Mesenchymal stem cell (in vitro differentiated cells and primary cell): ENCODE measurements around the gene CISTR.

Experiments used
- DNase-seq: peaks from one replicate; pipeline ENCODE4 v3.0.0-alpha.2; 2013
- H2AFZ ChIP-seq: one replicate; pipeline ENCODE4 v1.6.1; 2013; ENCODE audit warnings: low read depth, mild to moderate bottlenecking, control low read depth, inconsistent platforms, low read length, moderate library complexity
- H2AK5ac ChIP-seq: 2 replicates; pipeline ENCODE4 v1.6.1; 2013; ENCODE audit warnings: low read length, moderate library complexity, mild to moderate bottlenecking, inconsistent platforms; ENCODE audit not compliant: severe bottlenecking
- H2BK120ac ChIP-seq: one replicate; pipeline ENCODE4 v1.6.1; 2013; ENCODE audit warnings: low read depth, mild to moderate bottlenecking, inconsistent platforms, low read length, moderate library complexity
- H2BK12ac ChIP-seq, 2 experiments: one replicate each; pipeline ENCODE4 v1.6.1; 2013; ENCODE audit warnings: inconsistent platforms in 2 of 2, low read length in 2 of 2, mild to moderate bottlenecking in 2 of 2, moderate library complexity in 2 of 2, control low read depth in 1 of 2
- H2BK15ac ChIP-seq: one replicate; pipeline ENCODE4 v1.6.1; 2013; ENCODE audit warnings: mild to moderate bottlenecking, low read depth, inconsistent platforms; ENCODE audit not compliant: poor library complexity, severe bottlenecking
- H2BK5ac ChIP-seq: 2 replicates; pipeline ENCODE4 v1.6.1; 2013; ENCODE audit warnings: low read depth, mild to moderate bottlenecking, low read length, control low read depth, inconsistent platforms; ENCODE audit not compliant: poor library complexity, severe bottlenecking
- H3K14ac ChIP-seq, 2 experiments: one replicate each; pipeline ENCODE4 v1.6.1; 2013; ENCODE audit warnings: inconsistent platforms in 2 of 2, low read length in 2 of 2, control low read depth in 1 of 2, mild to moderate bottlenecking in 1 of 2, moderate library complexity in 1 of 2
- H3K18ac ChIP-seq, 2 experiments: one replicate each; pipeline ENCODE4 v1.6.1; 2013; ENCODE audit warnings: inconsistent platforms in 2 of 2, low read length in 2 of 2, control low read depth in 1 of 2, low read depth in 1 of 2, mild to moderate bottlenecking in 1 of 2
- H3K23ac ChIP-seq, 2 experiments: one replicate each; pipeline ENCODE4 v1.6.1; 2013; ENCODE audit warnings: inconsistent platforms in 2 of 2, low read length in 2 of 2, mild to moderate bottlenecking in 2 of 2, moderate library complexity in 2 of 2, control low read depth in 1 of 2
- H3K27ac ChIP-seq: 2 replicates; pipeline ENCODE4 v1.5.1; 2013; ENCODE audit warnings: mild to moderate bottlenecking, moderate library complexity, low read length, control low read depth, inconsistent platforms; ENCODE audit not compliant: poor library complexity, severe bottlenecking
- H3K27me3 ChIP-seq, 2 experiments: 2 replicates each; pipeline versions ENCODE4 v1.6.1 to v1.7.0; 2013; ENCODE audit warnings: low read length in 2 of 2, mild to moderate bottlenecking in 2 of 2, moderate library complexity in 2 of 2, control low read depth in 1 of 2, inconsistent platforms in 1 of 2; ENCODE audit not compliant: control insufficient read depth in 1 of 2, insufficient read depth in 1 of 2
- H3K36me3 ChIP-seq, 2 experiments: 2 replicates each; pipeline versions ENCODE4 v1.6.1 to v1.7.0; 2013; ENCODE audit warnings: low read length in 2 of 2, control low read depth in 1 of 2, inconsistent platforms in 1 of 2, low read depth in 1 of 2, mild to moderate bottlenecking in 1 of 2; ENCODE audit not compliant: insufficient read depth in 2 of 2, control insufficient read depth in 1 of 2
- H3K4ac ChIP-seq, 2 experiments: one replicate each; pipeline ENCODE4 v1.6.1; 2013; ENCODE audit warnings: inconsistent platforms in 2 of 2, low read length in 2 of 2, mild to moderate bottlenecking in 2 of 2, moderate library complexity in 2 of 2, control low read depth in 1 of 2, low read depth in 1 of 2
- H3K4me1 ChIP-seq: 2 replicates; pipeline ENCODE4 v1.6.1; 2013; ENCODE audit warnings: low read depth, low read length, control low read depth; ENCODE audit not compliant: control insufficient read depth, insufficient read depth
- H3K4me2 ChIP-seq: 2 replicates; pipeline ENCODE4 v1.6.1; 2013; ENCODE audit warnings: low read length, mild to moderate bottlenecking, inconsistent platforms; ENCODE audit not compliant: poor library complexity, severe bottlenecking
- H3K4me3 ChIP-seq, 2 experiments: 2 replicates each; pipeline versions ENCODE4 v1.5.1 to v1.7.0; 2013; ENCODE audit warnings: low read length in 2 of 2, mild to moderate bottlenecking in 2 of 2, control low read depth in 1 of 2, low read depth in 1 of 2; ENCODE audit not compliant: insufficient read depth in 1 of 2
- H3K79me1 ChIP-seq: replicated peaks from 2 replicates; pipeline ENCODE4 v1.6.1; 2013; ENCODE audit warnings: mild to moderate bottlenecking, control low read depth, low read length, inconsistent platforms; ENCODE audit not compliant: poor library complexity, severe bottlenecking
- H3K9ac ChIP-seq: 2 replicates; pipeline ENCODE4 v1.7.0; 2013; ENCODE audit warnings: mild to moderate bottlenecking, low read length, moderate library complexity
- H3K9me3 ChIP-seq: 2 replicates; pipeline ENCODE4 v1.7.0; 2013; ENCODE audit warnings: mild to moderate bottlenecking, low read length; ENCODE audit not compliant: control insufficient read depth
- H4K8ac ChIP-seq: one replicate; pipeline ENCODE4 v1.6.1; 2013; ENCODE audit warnings: inconsistent platforms, mild to moderate bottlenecking, low read length, moderate library complexity
- H4K91ac ChIP-seq: one replicate; pipeline ENCODE4 v1.6.1; 2013; ENCODE audit warnings: mild to moderate bottlenecking, low read length, inconsistent platforms
- WGBS: methylation state at CpG from one replicate; pipeline ENCODE4 v1.1.7; 2013; ENCODE audit warnings: mixed read lengths; 5-methylcytosine and 5-hydroxymethylcytosine counted together

CISTR gene

DNA sequence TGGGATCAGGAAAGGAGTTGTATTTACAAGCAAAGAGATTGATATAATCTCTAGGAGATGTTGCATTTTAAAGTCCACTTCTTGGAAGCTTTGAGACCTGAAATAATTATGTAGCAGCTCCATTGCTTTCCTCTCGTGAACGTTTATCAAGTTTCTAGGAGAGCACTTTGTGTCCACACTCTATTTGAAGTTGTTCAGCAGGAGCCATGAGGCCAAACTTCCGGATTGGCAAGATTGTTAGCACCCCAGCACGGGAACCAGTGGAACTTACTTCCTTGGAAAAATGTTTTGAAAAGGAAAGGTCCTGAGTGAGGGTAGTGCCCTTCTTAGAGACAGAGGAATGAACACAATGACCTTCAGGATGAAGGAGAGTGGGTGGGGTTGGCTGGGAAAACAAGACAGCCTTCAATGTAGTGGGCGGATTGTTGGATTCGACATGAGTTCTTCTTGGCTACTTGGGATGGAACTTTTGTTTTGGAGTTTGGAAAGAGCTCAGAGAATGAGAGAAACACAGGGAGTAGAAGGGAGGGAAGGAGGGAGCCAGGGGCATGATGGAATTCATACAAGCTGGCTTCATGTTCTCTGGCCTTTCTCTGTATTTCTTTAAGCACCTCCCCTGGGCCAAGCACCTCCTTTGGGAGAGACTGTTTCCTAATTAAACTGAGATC, 23.8 kb upstream of the CISTR start:
- no peak overlapping the region for H2BK120ac ChIP-seq
- no peak overlapping the region for H3K14ac ChIP-seq
- no peak overlapping the region for H3K9ac ChIP-seq
- H3K36me3 ChIP-seq: no peaks in the 10 kb centered on the region
- H3K4me3 ChIP-seq: no peak overlapping the region
- H2AFZ ChIP-seq: no peak overlapping the region
- H3K9me3 ChIP-seq: no peaks in the 10 kb centered on the region
- H3K23ac ChIP-seq: no peak overlapping the region
- H3K27me3 ChIP-seq: peaks cover 6 to 11% of the 10 kb centered on the region in 2 experiments
- no peak overlapping the region for H3K4ac ChIP-seq
- no peak overlapping the region for H3K27ac ChIP-seq
- no peak overlapping the region for H2BK15ac ChIP-seq
- H4K8ac ChIP-seq: no peak overlapping the region
- H3K18ac ChIP-seq: no peak overlapping the region
- no peak overlapping the region for H4K91ac ChIP-seq
- H3K79me1 ChIP-seq: no peaks in the 10 kb centered on the region
- no peak overlapping the region for H2BK12ac ChIP-seq
- WGBS: 91% methylated on average over 6 of the region's 6 CpGs
- no peak overlapping the region for H3K4me2 ChIP-seq
- peaks cover 2% of the 10 kb centered on the region for H3K4me1 ChIP-seq
- H2BK5ac ChIP-seq: no peak overlapping the region
- no peak for DNase-seq
- no peak overlapping the region for H2AK5ac ChIP-seq

DNA sequence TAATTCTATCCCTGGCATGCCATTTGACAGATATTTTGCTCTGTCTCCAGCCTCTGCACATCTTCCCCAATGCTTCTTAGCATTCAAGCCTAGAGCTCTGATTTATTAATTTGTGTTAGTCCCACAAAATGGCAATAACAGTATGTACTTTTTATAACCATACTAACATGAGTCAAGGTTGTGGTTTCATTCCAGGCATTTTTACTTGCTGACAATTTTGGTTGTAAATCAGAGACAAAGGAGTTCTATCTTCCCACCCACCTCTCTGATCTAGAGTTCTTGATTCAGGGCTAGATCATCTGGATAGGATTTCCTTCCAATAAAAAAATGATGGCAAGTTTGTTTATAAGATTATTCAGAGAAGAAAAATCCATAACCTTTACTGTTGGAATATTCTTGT, 18.5 kb upstream of the CISTR start:
- H3K9me3 ChIP-seq: no peaks in the 10 kb centered on the region
- no peak overlapping the region for H2BK12ac ChIP-seq
- H3K36me3 ChIP-seq: no peaks in the 10 kb centered on the region
- no peak overlapping the region for H3K18ac ChIP-seq
- H3K23ac ChIP-seq: no peak overlapping the region
- peaks cover 2% of the 10 kb centered on the region for H3K4me1 ChIP-seq
- H2BK120ac ChIP-seq: no peak overlapping the region
- no peak overlapping the region for H3K4me3 ChIP-seq
- no peak overlapping the region for H3K4ac ChIP-seq
- peak overlapping the region; percentile 57 for H3K27ac ChIP-seq
- H2BK5ac ChIP-seq: no peak overlapping the region
- no peak overlapping the region for H2AFZ ChIP-seq
- no peak overlapping the region for H4K91ac ChIP-seq
- H3K27me3 ChIP-seq: peaks cover 6% of the 10 kb centered on the region in 2 experiments
- H4K8ac ChIP-seq: no peak overlapping the region
- no peak overlapping the region for H3K4me2 ChIP-seq
- H3K9ac ChIP-seq: no peak overlapping the region
- no peak overlapping the region for H2AK5ac ChIP-seq
- H2BK15ac ChIP-seq: no peak overlapping the region
- H3K79me1 ChIP-seq: no peaks in the 10 kb centered on the region
- DNase-seq: peak; percentile 66
- H3K14ac ChIP-seq: no peak overlapping the region

DNA sequence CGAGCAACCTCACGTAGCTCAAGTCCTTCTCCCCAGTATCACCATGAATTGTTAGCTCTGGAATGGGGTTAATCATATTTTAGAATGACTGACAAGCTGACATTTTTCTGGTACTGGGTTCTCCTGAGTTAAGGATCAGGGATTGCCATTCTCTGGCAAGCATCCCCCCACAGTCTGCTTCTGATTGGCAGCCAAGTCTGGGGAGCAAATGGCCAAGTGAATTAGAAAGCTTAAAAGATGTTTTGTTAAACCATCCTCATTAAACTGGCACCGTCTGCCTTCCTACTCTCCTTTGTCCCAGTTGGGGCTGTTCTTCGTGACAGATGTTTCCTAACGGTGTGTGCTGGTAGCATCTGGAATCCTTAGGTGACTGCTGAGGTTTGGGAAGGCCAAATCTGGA, 17.2 kb upstream of the CISTR start:
- no peak for DNase-seq
- Histone ChIP-seq H4K91ac (no peak overlapping the region), H2AK5ac (no peak overlapping the region), H3K4me3 (no peak overlapping the region), H3K36me3 (no peaks in the 10 kb centered on the region), H3K4me1 (peaks cover 2% of the 10 kb centered on the region), H3K4ac (no peak overlapping the region), H4K8ac (no peak overlapping the region), H3K9me3 (no peaks in the 10 kb centered on the region), H2BK12ac (no peak overlapping the region), H2BK120ac (no peak overlapping the region), H3K27ac (no peak overlapping the region), H3K4me2 (no peak overlapping the region), H2AFZ (no peak overlapping the region), H3K23ac (no peak overlapping the region), H2BK15ac (no peak overlapping the region), H3K14ac (no peak overlapping the region), H3K9ac (peak overlapping the region; percentile 7), H3K27me3 (peaks cover 14 to 17% of the 10 kb centered on the region in 2 experiments), H2BK5ac (no peak overlapping the region), H3K79me1 (no peaks in the 10 kb centered on the region), H3K18ac (no peak overlapping the region)
- 100% methylated on average over 1 of the region's 5 CpGs for WGBS

DNA sequence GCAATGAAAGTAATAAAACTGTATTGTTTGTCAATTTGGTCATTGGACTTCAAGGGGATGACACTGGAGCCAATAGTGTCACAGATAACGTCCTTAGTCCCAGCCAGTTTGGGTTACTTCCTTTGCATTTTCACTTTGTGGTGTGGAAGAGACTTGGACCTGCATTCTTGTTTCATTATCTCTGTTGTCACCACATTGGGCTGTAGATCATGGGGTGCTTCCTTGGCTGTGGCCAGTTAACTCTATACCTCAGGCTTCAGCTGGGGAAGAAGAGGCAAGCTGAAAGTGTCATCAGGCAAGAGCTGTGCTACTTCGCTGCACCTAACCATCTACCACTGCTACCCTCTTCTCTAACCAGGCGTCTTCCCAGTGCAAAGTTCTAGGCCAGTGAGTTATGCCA, 15.1 kb upstream of the CISTR start:
- Histone ChIP-seq H3K4me2 (no peak overlapping the region), H3K4me1 (peaks cover 2% of the 10 kb centered on the region), H2BK12ac (no peak overlapping the region), H3K79me1 (no peaks in the 10 kb centered on the region), H3K4ac (no peak overlapping the region), H3K36me3 (no peaks in the 10 kb centered on the region), H4K8ac (no peak overlapping the region), H2AFZ (no peak overlapping the region), H2BK5ac (no peak overlapping the region), H3K14ac (no peak overlapping the region), H3K18ac (no peak overlapping the region), H2AK5ac (no peak overlapping the region), H3K9ac (no peak overlapping the region), H2BK120ac (no peak overlapping the region), H3K23ac (no peak overlapping the region), H3K27ac (no peak overlapping the region), H3K4me3 (no peak overlapping the region), H2BK15ac (no peak overlapping the region), H3K9me3 (no peaks in the 10 kb centered on the region), H3K27me3 (peaks cover 34 to 35% of the 10 kb centered on the region in 2 experiments), H4K91ac (no peak overlapping the region)
- 60% methylated on average over 3 of the region's 3 CpGs for WGBS
- peak; percentile 28 for DNase-seq
